Activated CD8-positive, alpha-beta memory T cell treated with anti-CD3 and anti-CD28 coated beads, Interleukin-2, amount 50 U/mL, for 4 hours (primary cell): Measurements from ENCODE around the gene TRA2A.
"Not testable (repeated sequence)": the region's sequence is repeated elsewhere in the genome, so short reads cannot be mapped to it uniquely, and the experiment has no call there.

Experiments used
- DNase-seq: peaks from one replicate; pipeline ENCODE4 v3.0.0-alpha.2; 2020

The TRA2A gene

DNA sequence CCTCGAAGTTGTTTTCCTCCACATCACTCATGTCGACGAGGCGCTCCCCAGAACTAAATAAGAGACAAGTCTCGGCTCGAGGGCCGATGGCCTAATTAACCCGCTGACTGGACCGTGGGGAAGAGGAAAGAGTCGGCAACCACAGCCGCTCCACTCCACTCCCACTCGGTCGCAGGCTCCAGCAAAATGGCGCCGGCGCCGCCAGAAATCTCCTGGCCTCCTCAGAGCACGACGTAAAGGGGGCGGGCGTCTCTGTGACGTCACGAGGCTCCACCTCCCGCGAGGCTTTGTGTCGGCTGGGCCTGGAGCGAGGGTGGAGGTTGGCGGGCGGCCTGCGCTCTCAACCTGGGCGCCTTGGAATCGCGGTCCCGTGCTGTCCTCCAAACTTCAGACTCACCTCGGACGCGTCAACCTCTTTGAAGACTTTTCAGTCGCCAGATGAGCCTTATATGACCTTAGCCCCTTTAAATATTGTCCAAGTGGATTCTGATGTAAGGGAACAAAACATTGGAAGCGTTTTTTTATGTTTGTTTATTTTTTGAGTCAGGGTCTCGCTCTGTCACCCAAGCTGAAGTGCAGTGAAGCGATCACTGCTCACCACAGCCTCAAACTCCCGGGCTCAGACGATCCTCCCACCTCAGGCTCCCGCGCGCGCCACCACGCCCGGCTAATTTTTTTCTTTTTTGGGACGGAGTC is at the start of gene TRA2A:
TRA2A (minus strand) TSS at position 188 of the 696 bp plus-strand sequence; CDS start at position 31, 157 bp downstream.
- DNase-seq = peak; percentile 98

DNA sequence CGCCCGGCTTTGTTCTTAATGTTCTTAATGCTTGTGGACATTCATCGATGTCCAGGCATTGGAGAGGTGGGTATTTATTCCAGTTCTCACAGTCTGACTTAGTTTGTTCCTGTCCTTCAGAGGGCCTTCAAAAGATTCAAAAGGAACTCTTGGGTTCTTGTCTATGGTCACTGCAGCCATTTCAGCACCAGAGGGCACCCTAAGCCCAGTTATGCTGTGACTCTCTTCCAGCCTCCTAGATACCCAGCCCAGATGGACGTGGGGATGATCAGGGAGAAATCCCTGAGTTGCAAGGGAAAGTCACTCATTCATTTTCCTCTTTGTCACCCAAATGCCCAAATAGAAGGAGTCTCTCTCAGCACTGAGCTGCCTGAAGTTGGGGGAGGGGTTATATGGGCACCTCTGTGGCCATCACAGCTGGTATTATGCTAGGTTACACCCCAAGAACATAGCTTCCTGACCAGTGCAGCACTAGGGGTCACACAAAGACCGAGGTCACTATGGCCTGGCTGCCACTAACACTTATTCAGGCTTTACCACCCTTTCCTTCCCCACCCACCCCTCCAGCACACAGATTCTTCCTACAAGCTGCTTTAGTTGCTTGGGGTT is 38.9 kb upstream of the TRA2A start:
- peak; percentile 69 for DNase-seq

DNA sequence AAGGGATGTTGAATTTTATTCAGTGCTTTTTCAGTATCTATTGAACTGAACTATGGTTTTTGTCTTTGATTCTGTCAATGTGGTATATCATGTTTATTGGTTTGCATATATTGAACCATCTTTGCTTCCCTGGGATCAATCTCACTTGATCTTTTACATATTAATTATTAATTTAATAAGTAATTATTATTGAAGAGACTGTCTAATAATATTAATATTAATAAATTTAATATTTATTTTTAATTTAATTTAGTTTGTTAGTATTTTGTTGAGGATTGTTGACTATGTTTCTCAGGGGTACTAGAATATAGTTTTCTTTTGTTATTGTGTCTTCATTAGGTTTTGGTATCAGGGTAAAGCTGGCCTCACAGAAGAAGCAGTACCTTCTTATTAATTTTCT is 26.5 kb upstream of the TRA2A start:
- no peak for DNase-seq

DNA sequence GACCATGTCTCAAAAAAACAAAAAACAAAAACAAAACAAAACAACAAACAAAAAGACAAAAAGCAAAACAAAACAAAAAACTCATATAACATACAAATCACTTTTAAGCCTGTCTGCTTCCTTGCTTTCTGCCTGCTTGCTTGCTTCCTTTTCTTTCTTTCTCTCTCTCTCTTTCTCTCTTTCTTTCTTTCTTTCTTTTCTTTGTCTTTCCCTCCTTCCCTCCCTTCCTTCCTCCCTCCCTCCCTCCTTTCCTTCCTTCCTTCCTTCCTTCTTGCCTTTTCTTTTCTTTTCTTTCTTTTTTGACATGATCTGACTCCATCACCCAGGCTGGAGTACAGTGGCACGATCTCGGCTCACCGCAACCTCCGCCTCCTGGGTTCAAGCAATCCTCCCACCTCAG is 15.9 kb upstream of the TRA2A start:
- DNase-seq = no peak

DNA sequence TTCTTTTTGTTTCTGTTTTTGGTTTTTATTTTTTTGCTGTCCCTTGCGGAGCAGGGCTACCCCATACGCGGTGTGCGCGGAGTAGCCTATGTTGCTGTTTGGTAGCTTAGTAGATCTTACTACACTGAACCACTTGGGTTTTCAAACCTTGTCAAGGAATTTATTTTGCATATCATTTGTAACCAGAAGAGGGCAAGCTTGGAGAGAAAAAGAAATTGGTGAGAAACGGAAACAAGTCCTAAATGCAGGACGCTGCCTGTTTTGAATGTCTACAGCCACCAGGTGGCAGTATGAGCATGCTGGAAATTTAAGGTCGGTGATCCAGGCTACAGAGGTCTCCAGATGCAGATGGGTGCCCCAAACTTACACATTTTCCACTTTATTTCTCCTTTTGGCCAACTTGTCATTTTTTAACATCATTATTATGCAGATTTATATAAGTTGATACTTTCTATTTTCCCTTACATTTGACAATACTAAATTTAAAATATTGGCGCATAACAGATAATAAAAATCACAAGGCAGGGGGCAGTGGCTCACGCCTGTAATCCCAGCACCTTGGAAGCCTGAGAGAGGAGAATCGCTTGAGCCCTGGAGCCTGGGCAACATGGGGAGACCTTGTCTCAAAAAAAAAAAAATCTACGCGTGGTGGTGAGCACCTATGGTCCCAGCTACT is 15.3 kb upstream of the TRA2A start:
- DNase-seq = peak; percentile 74

DNA sequence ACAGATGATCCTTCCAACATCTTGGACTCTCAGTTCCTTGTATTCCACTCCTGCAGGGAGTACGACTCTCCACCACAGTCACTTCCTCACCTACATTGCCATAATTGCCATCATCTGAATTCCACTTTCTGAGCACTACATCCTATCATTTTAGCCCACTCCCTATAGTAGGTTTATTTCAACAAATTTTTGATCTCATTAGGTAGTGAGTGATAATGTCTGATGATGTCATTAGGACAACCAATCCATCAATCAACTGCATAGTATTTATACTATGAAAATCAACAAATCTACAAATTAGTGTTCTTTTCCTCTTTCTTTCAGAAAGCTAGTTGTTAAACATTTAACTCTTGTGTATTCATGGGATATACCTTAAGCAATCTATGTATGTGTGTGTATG is 13.7 kb upstream of the TRA2A start:
- no peak for DNase-seq

DNA sequence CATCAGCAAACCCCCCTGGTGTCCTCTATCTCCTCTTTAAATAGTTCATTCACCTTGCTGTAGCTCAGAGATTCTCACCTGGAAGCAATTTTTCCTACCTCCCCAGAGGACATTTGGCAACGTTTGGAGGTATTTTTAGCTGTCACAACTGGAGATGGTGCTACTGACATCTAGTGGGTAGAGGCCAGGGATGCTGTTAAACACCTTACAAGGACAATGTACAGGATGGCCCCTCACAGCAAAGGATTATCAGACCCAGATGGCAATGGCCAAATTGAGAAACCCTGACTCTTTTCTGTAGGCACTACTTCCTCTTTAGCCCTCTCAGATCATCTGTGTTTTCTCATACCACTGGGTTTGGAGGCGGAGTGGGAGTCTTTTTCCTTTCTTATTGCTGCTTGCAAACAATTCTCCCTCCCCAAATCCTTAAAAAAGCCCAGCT is 13.2 kb upstream of the TRA2A start:
- DNase-seq = no peak

DNA sequence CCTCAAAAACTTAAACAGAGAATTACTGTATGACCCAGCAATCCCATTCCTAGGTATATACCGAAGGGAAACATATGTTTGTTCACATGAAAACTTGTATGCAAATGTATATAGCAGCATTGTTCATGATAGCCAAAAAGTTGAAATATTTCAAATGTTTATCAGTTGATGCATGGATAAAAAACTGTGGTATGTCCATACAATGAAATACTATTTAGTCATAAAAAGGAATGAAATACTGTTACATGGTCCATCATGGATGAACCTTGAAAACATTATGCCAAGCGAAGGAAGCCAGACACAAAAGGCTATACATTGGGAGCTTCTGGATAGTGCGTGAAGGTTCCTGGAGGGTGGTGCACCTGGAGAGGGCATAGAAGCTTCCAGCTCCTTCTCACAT is 11.0 kb upstream of the TRA2A start:
- no peak for DNase-seq

DNA sequence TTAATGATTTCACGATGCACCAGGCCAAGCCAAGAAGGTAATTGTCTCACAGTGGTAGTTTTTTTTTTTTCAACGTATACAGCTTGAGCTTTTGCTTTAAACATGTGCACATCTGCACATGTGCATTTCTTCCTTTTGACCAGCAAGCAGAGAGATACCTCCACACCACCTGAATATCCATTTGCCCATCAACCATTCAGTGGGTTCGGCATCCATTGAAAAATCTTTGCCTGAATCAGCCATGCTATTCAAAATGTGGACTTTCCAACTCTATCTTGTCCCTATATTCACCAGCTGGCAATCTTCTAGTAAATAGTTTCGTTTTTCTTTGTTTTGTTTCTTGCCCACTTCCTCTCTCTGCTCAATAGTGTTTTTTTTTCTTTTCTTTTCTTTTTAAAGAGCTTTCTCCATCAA is 7.7 kb upstream of the TRA2A start:
- no peak for DNase-seq

DNA sequence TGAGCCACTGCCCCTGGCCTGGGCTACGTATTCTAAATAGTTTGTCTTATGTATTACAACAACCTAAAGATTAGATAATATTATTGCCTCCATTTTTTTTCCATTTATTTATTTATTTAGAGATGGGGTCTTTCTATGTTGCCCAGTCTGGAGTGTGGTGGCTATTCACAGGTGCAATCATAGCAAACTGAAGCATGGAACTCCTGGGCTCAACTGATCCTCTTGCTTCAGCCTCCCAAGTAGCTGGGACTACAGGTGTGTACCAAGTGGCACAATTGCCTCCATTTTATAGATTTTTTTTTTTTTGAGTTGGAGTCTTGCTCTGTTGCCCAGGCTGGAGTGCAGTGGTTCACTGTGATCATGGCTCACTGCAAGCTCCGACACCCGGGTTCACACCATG is 6.5 kb upstream of the TRA2A start:
- DNase-seq = no peak

DNA sequence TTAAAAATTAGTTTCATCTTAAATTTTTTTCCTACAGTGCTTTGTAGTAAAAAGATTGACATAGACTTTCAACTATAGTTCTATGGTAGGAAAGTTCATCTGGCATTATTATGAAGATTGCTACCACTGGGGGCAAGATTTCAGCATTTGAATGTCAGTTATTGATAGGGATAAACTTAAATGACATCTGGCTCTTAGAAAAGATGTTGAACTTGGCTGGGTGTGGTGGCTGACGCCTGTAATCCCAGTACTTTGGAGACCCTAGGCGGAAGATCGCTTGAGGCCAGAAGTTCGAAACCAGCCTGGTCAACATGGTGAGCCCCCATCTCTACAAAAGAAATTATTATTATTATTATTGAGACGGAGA is 1.4 kb upstream of the TRA2A start:
- DNase-seq = no peak

DNA sequence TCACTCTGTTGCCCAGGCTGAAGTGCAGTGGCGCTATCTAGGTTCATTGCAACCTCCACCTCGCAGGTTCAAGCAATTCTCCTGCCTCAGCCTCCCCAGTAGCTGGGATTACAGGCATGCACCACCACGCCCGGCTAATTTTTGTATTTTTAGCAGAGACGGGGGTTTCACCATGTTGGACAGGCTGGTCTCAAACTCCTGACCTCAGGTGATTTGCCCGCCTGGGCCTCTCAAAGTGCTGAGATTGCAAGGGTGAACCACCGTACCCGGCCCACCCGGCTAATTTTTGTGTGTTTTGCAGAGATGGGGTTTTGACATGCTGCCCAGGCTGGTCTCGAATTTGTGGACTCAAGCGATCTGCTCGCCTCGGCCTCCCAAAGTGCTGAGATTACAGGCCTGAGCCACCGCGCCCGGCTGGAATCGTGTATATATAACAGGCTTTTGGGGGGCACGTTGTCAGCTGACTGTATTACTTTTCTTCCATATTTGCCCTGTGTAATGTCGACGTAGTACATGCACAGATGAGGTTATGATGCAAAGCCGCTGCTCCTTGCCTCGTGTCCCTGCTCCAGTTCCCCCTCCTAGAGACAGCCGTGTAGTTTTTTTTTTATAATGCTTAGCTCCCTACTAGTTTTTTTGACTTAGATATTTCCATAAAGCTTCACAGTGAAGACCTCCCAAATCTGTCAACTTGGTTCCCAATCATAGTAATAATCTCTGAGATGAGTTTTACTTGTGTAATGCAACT is 883 bp upstream of the TRA2A start:
- no peak for DNase-seq

DNA sequence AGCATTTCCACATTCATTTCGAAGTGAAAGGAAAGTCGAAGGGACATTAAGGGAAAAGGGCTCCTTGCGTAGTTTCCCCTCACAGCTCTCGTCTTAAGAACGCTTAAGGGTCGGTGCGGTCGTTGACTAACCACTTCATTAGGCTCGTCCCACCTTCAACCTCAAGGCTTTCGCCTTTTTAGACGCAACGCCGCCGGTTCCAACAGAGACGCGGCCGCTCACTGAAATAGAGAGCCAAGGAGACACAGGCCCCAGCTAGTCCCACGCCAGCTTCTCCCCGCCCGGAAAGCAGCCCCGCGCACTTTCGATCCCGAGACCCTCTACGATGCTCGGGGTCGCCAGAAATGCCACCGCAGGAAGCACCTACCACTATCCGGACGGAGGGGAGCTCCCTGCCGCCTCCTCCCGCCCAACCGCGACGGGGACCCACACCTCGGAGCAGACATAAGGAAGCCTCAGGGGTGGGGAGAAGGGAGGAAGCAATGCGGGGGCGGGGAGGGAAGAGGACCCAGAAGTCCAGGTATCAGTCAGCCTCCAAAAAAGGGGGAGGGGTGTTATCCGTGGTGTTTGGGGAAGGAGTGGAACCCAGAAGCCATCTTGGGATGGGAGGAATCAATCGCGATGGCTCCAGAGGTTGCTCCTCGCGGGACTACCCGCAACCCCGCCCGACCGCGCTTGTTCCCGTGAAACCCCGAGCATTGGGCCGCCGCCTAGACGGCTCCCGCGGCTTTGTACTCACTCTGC is 559 bp downstream of the TRA2A start:
- peak; percentile 35 for DNase-seq

DNA sequence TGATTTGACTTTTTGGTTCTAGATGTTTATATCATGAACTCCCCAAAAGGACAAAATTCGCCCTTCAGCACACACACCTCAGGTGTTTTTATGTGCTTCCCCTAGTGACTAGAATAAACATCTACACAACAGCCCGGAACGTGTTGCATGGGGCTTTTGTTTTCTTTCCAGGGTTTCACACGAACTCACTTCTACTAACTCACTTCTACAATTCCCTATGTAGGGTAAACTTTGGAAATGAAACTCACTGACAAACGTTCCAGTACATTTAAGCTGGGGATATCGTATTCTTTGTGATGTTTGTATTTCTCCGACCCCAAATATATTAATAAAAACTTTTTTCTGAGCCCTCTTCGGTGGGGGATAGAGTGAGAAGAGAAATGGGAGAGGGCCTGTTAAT is 1.4 kb downstream of the TRA2A start:
- DNase-seq = no peak

DNA sequence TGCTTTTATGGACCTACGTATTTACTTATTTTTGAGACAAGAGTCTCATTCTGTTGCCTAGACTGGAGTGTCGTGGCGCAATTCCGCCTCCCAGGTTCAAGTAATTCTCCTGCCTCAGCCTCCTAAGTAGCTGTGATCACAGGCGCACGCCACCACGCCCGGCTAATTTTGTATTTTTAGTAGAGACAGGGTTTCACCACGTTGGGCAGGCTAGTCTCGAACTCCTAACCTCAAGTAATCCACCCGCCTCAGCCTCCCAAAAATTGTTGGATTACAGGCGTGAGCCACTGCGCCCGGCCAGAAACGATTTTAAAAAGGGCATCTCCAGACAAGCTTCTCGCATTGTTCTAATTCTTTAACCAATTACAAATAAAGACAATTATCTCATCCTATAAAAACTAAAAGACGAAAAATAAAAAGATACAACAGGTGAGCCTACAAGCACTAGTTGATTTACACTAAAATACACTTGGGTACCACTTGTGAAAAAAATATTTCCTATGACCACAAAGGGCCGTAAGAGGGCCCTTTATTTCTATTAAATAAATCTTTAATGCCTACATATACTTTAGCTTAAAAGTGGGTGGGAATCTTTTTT is 2.4 kb downstream of the TRA2A start:
- DNase-seq = no peak

DNA sequence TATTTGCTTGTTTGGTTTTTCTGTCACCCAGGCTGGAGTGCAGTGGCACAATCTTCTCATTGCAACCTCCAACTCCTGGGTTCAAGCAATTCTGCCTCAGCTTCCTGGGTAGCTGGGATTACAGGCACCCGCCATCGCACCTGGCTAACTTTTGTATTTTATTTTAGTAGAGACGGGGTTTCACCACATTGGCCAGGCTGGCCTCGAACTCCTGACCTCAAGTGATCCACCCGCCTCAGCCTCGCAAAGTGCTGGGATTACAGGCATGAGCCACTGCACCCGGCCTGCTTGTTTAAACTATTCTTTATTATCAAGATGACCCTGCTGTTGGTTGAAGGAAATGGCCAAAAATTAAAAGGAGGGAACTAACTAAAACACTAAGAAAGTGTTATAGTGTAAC is 6.2 kb downstream of the TRA2A start:
- DNase-seq = not testable (repeated sequence)

DNA sequence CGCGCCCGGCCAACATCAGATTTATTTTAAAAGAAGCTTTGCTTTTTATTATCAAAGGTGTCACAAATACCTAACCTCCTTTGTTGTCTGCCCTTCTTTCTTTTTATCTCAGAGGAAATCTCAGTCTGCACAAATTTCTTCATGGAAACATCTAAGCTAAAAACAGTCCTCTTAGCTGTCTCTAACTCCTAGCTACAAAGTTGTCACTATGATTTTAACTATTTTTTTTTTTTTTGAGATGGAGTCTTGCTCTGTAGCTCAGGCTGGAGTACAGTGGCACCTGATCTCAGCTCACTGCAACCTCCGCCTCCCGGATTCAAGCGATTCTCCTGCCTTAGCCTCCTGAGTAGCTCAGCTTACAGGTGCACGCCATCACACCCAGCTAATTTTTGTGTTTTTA is 7.3 kb downstream of the TRA2A start:
- DNase-seq = no peak

DNA sequence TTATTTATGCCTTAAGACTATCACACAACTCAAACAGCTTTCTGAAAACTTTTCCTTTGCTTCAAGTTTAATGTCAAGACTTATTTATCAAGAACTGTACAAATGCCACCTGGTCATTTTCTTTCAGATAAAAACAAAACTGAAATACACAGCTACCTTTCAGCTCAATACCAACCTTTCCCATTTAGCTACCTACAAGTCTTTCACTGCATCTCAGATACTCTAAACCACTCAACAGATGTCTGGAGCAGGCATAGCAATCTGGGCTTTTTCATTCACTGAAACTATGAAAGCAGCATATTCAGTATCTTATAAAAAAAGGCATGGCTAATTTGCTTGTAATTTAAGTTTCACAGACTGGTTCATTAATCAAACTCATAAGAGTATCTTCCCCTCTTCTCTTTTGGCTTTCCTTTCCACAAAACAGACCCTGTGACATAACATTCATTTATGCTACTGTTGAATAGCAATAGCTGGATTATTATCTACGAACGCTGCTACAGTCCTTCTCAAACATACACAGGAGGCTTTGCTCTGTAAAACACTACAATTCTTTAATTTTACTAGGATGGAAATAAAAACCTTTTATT is 8.2 kb downstream of the TRA2A start:
- no peak for DNase-seq

DNA sequence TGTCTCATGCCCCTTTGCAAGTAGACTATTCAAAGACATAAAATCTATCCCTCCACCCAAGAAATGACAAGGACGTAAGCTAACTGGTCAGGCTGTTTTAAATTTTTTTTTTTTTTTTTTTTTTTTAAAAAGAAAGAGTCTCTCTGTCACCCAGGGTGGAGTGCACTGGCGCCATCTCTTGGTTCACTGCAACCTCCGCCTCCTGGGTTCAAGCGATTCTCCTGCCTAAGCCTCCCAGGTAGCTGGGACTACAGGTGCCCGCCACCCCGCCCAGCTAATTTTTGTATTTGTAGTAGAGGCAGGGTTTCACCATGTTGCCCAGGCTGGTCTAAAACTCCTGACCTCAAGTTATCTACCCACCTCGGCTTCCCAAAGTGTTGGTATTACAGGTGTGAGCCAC is 11.2 kb downstream of the TRA2A start:
- DNase-seq = no peak

DNA sequence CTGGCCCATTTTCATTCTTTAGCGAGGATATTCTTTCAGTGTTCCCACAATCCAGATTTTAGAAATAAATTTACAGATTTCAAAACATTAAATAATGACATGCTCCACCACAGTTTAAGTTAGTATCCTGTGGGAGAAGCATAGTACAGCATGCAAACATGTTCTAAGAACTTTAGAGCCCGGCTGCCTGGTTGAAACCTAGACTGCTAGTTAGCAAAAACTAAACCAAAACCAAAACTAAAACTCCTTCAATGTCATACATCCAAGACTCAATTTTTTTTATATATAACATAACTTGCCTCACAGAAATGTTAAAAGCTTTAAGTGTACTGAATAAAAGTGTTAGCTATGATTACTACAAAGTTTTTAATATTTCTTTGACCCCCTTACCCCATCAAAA is 17.0 kb downstream of the TRA2A start:
- no peak for DNase-seq

DNA sequence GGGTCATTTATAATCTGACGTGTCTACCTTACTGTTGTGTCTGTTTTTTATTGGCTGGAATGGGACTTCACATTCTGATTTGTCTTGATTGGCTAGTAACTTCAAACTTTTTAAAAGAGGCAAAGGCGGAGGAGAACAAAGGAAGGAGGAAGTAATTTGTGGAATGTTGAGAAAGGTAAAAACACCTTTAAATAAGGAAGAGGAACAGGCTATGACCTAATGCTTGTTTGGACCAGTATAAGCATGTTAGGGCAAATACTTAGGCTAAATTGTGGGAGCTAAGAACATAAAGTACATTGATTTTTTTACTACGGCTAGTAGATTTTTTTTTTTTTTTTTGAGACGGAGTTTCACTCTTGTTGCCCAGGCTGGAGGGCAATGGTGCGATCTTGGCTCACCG is 18.0 kb downstream of the TRA2A start:
- not testable (repeated sequence) for DNase-seq

DNA sequence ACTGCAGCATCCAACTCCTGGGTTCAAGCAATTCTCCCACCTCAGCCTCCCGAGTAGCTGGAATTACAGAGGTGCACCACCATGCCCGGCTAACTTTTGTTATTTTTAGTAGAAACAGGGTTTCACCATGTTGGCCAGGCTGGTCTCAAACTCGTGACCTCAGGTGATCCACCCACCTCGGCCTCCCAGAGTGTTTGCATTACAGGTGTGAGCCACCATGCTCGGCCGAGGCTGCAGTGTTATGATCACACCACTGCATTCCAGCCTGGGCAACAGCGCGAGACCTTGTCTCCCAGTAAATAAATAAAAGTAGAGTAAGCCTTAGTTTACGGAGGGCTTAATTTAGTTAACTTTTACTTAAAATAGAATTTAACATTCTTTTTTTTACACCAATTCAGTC is 37.8 kb downstream of the TRA2A start:
- no peak for DNase-seq
